Measurements from ENCODE around the gene SERPINH1.
"Not testable (repeated sequence)": the region's sequence is repeated elsewhere in the genome, so short reads cannot be mapped to it uniquely, and the experiment has no call there.

The SERPINH1 gene

GRCh38 chr11:75576017-75576416 is 14.0 kb downstream of the SERPINH1 start:
- DNase-seq, result no peak

- peak; percentile 89 to 95 (median 94) for DNase-seq
Observed at GRCh38 chr11:75576499-75576918, 14.5 kb downstream of the SERPINH1 start.

DNA sequence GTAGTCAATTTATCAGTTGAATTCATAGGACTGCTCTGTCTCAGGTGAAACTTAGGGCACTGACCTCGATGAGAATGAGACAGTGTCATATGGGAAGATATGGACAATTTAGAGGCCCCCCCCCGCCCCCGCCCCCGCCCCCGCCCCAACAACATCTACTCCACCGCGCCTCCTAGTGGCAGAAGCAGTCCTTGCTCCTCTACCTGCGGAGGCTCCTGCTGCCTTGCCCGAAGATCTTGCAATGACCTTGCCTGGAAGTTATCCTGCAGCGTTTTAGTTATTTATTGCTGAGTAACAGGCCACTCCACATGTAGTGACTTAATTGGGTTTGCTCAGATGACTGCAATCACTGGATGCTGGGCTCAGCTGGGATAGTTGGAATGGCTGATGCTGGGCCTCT is 15.2 kb downstream of the SERPINH1 start:
- no peak for DNase-seq

DNA sequence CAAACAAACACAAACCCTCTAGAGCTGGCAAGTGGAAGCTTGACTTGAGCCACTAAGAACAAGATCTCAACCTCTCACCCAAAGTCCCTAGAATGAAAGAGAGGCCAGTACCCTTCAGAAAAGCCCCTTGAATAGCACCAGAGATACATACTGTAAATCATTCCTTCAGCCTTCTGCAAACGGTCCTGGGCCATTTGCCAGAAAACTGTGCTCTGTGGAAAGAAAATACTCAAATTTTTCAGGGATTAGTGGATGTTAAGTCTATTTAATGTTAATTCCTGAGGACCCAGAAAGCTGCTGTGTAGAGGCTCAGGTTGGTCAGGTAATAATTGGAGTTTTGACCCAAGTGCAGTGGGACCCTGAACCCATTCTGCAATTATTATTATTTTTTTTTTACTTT is 16.9 kb downstream of the SERPINH1 start:
- DNase-seq, result no peak

DNA sequence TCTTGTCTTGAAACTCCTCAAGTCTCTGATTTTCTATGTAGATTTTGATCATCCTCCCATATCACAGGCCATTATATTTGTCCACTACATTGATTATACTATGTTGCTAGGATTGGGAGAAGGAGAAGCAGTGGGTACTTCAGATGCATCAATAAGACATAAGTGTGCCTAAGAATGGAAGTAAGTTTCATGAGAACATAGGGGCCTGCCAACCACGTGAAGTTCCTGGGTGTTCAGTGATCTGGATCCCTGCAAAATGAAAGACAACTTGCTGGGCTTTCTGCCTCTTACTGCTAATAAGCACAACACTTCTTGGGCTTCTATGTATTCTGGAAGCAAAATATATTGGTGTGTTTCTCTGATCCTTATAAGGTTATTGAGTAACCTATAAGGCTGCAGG is 17.8 kb downstream of the SERPINH1 start:
- DNase-seq, result no peak

- DNase-seq, result no peak
Observed at GRCh38 chr11:75582506-75582894, 20.4 kb downstream of the SERPINH1 start.

DNA sequence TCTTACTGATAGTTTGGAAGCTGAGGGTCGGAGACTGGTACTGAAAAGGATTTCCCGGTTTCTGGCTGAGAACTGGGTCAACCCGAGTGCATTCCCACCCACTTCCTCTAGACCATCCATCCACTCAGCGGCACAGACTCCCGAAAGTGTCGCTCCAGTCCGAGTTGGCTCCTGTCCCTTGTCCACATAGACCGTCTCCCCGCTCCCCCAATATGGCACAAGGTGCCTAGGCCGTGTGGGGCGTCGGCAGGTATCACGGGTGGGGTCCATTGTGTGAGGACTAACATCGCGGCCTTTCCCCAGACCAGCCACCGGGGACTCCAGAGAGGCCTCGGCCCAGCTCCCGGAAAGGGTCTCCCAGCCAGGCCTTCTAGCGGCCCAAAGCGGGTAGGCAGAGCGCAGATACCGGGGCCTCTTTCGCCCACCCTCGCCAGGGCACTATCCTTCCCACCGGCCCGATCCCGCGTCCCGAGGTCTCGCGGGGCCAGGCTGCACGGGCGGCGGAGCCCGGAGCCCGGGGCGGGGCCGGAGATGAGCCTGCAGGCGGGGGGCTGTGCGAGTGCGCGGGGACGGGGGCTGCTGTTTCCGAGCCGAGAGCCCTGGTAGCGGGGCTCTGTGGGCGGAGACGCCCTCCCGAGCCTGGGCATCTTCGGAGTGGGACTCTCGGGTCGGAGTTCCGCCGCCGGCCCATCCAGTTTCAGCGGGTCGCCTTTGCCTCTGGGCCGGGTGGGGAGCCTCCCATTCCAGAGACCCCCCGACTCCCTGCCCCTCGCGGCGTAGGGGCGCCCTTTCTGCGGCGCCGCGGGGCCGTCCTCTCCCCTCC is 21.1 kb downstream of the SERPINH1 start:
- peak; percentile 22 to 88 (median 64) for DNase-seq

DNA sequence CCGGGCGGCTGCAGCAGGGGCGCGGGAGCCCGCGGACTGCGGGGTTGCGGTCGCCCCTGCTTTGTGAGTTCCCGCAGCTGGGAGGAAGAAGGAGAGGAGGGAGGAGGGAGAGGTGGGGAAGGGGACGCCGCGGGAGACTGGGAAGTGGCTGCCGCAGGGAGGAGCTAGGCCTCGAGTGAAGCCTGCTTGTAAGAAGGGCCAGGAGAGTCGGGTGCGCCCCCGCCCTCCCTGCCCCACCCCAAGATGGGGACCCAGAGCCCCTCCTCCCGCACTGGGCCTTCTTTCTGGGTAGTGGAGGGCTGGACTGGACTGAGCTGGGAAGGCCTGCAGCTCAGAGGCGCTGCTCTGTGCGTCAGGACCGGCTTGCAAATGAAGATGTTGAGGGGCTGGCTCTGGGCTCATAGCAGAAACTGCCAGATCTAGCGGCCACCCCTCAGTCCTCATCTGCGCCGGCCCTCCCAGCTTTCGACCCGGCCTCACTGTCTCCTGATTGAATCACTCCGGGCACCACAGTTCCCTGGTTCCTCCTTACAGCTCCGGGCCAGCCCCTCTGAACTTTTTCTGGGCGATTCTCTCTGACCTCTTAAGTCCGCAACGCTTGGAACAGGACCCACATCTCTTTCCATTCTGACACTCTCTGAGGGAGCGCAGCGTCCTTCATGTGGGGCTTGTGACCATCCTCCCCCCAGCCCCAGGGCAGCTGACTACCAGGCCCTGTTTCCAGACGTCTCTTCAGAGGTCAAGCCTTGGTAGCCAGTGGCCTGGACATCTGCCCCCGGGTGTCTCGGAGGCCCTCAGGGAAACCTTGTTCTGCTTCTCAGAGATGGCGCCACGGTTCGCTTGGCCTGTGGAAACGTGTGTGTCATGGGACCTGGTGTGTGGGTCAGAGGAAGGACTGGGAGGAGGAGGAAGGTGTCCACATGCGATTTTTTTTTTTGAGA is 21.9 kb downstream of the SERPINH1 start:
- peak in 3 of 4 experiments; percentile 35 to 74 (median 70) for DNase-seq

DNA sequence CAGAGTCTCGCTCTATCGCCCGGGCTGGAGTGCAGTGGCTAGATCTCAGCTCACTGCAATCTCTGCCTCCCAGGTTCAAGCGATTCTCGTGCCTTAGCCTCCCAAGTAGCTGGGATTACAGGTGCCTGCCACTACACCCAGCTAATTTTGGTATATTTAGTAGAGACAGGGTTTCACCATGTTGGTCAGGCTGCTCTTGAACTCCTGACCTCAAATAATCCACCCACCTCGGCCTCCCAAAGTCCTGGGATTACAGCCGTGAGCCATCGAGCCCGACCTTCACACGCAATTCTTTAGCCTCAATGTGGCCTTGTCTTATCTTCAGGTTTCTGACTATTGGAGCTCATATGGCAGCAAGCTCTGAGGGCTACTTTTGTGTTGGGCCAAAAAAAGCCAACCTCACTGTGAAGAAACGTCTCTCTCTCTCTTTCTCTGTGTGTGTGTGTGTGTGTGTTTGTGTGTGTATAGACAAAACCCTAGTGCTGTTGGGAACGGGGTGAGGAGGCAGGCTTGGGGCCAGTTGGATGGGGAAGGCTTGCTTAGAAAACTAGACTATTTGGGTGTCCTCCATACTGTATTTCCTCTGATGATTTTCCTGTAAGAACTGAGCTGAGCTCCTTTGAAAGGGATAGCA is 22.7 kb downstream of the SERPINH1 start:
- DNase-seq, result not testable (repeated sequence)

DNA sequence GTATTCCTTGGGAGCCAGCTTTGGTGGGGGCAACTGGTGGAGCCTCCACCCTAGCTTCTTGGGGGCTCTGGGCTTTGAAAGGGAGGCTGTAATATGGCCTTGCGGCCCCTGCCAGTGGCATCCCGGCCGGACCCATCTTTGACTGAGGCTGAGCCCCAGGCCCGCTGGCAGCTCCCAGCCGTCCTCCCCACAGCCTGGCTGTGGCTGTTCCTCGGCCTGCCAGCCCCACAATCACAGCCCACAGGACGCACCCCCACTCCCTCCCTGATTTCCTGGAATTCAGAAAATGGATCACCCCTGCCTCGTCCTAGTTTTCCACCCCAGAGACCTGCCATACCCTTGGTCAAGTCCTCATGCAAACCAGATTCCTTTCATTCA is 23.2 kb downstream of the SERPINH1 start:
- no peak for DNase-seq

DNA sequence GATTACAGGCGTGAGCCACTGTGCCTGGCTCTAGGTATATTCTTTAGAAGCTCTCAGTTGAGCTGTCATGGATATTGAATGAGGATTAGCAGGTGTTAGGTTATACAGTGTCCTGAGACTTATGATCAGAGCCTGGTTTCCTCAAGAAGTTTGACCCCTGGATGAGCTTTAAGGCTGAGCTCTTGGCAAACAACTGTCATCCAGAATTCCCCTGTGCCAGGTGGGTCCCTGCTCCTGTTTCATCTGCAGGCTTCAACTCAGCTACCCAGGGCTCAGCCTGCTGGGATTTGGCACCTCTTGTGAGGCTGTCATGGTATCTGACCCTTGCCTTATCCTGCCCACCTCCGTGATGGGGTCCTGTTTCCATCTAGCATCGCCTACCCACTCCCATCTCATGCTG is 24.3 kb downstream of the SERPINH1 start:
- no peak for DNase-seq

DNA sequence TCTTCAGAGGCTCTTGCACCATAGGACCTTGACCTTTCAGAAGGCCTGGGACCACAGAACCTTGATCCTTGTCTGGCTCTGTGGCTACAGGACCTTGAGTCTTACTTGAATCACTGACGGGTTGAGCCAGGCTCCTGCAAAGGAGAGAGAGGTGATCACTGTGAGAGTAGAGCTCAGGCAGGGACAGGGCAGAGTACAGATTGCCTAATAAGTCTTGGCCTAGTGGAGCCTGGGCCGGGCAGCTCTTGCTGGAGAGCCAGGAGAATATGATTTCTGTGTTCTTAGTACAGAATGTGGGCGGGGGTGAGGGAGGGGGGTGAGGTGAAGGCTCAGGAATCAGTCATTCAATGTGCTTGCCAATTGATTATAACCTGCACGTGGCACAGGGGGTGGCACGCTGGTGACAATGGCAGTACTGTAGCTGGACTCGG is 26.0 kb downstream of the SERPINH1 start:
- DNase-seq, result no peak

- DNase-seq, result peak; percentile 21 to 68 (median 52)
Observed at GRCh38 chr11:75589051-75589450, 27.0 kb downstream of the SERPINH1 start.

DNA sequence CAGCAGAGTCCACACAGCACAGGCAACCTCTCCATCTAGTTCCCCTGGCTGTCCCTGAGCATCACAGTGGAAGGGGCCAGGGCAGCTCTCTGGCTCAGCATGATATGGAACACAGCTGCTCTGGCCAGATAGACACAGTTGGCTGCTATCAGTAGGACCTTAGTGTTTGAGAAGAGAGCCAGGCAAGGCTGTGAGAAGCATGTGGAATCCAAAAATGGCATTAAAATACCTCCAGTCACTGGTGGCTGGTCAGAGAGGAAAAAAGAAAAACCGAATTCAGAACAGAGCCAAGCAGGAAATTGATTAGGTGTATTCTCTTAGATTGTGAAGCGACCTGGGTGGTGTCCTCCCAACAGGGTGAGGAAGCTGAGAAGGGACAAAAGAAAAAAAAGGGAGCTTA is 27.9 kb downstream of the SERPINH1 start:
- DNase-seq, result no peak

DNA sequence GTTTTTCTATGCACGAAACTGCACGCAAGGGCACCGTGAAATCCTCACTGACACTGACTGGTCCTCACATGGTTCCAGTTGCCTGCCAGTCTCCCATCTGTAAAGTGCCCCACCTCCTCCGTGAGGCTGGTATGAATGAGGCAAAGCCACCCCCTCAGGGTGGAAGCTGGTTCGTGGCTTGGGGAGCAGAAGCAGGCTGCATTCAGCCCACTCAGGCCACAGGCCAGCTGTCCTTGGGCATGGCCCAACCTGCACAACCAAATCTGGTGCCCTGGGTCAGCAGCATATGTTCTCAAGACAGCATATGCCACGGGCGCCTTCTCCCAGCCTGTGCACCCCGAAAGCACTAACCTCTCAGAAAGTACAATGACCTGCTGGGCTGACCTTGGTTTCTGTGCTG is 29.3 kb downstream of the SERPINH1 start:
- DNase-seq, result peak in 3 of 4 experiments; percentile 16 to 46 (median 17)

DNA sequence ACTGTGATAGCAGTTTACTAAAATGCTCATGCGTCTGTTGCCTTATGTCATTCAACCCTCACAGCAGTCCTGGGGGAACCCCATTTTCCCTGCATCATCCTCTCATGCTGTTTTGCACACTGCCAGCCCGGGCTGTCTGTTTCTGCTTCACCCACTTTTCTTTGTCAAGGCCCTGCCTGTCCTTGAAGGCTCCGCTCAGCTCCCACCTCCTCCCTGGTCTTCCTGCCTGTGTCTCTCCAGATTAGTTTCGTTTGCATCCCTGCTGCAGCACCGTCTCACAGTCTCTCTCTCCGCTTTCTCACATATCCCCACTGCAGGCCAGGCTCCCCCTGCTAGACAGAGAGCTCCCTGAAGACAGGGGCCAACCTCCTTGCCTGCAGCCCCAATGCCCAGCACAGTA is 29.9 kb downstream of the SERPINH1 start:
- no peak for DNase-seq

GRCh38 chr11:75592715-75593114 is 30.7 kb downstream of the SERPINH1 start:
- no peak for DNase-seq

- DNase-seq, result no peak
Observed at GRCh38 chr11:75593286-75593915, 31.3 kb downstream of the SERPINH1 start.

DNA sequence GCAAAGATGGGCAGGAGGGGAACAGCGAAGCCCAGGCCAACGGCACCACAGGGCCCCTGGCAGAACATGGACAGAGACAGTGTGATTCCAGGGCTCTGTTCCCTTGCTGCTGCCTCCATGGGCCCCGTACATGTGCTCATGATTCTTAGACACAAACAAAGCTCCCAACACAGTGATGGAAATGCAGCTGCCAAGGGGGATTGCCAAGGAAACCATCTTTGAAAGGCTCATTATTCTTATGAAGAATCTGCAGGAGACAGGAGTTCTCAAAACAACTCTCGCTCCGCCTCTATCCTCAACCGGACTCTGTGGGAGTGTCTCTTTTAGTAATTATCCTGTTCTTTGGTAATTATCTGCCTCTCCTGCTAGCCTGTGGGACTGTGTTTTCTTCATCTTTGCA is 32.2 kb downstream of the SERPINH1 start:
- DNase-seq, result no peak

DNA sequence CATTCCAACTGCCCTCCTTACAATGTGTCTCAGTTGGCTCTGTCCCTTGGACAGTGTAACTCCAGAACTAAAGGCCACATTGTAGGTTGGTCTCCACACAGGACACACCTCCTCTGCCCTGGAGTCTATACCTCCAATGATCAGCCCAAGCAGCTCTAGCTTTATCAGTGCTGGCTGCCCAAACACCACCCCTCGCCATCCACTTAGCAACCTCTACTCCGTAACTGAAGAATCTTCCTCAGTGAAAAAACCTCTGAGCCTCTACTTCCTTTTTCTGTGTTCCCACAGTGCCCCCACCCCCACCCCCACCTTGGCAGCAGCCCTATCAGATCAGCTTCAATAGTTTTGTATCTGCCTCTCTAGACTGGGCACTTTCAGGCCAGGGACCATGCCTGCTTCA is 33.4 kb downstream of the SERPINH1 start:
- no peak for DNase-seq

- DNase-seq, result no peak
Observed at GRCh38 chr11:75596914-75597313, 34.9 kb downstream of the SERPINH1 start.

- DNase-seq, result peak in 3 of 4 experiments; percentile 37 to 55 (median 50)
Observed at GRCh38 chr11:75597636-75598035, 35.6 kb downstream of the SERPINH1 start.

GRCh38 chr11:75598264-75598663 is 36.2 kb downstream of the SERPINH1 start:
- DNase-seq, result no peak

All from suppressor macrophage (primary cell).